ENCODE results near the gene RARRES2.
A peak's percentile ranks its signal among the peaks of the same experiment; 100 is the strongest.
"Not testable (repeated sequence)": the region's sequence is repeated elsewhere in the genome, so short reads cannot be mapped to it uniquely, and the experiment has no call there.

RARRES2 gene

GRCh38 chr7:150317748-150318444 lies 23.5 kb downstream of the RARRES2 start:
- DNase-seq (ENCODE audit: low read depth), result peak; percentile 80

GRCh38 chr7:150316987-150317386 lies 24.4 kb downstream of the RARRES2 start:
- not testable (repeated sequence) for DNase-seq (ENCODE audit: low read depth)

DNA sequence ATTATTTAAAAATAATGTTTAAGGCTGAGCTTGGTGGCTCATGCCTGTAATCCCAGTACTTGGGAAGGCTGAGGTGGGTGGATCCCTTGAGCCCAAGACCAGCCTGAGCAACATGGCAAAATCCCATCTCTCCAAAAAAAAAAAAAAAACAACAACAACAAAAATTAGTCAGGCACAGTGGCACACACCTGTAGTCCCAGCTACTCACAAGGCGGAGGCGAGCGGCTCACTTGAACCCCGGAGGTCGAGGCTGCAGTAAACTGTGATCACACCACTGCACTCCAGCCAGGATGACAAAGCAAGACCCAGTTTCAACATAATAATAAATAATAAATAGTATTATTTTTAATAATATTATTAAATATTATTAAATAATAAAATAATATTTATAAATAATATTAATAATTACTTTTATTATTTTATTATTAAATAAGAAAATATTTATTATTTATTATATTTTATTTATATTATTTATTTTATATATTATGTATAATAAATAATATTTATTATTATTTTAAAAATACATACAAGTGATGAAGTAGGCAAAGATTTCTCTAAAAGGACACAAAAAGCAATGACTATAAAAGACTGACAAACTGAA lies 26.7 kb downstream of the RARRES2 start:
- no peak for DNase-seq (ENCODE audit: low read depth)

DNA sequence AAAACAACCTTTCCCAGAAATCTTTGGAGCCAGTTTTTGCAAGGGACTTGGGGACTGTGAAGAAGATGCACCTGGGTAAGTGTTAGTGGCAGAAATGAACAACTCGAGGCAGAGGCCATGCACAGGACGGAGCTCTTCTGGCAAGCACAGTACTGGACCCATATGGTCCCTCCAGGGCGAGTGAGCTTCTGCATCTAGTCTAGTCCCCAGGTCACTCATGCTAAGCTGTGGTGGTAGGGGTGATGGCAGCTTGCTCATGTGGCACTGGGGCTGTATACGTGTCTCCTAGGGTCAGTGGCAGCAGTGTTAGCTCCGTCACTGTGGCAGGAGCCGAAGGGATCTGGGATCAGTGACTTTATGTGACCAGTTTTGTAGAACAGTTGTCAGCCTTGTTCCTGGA lies 27.6 kb downstream of the RARRES2 start:
- no peak for DNase-seq (ENCODE audit: low read depth)

DNA sequence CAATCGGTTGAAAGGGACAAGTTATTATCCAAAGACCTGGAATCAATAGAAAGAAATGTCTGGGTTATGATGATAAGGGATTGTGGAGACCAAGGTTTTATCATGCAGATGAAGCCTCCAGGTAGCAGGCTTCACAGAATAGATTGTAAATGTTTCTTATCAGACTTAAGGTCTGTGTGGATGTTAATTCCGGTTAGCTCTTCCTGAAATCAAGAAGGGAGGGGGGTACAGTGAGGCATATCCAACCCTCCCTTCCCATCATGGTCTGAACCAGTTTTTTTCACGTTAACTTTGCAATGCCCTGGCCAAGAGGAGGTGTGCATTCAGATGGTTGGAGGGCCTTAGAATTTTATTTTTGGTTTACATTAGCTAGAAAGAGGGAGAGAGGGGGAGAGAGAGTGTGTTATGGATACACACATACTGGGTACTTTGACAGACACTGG lies 28.0 kb downstream of the RARRES2 start:
- DNase-seq (ENCODE audit: low read depth), result no peak

DNA sequence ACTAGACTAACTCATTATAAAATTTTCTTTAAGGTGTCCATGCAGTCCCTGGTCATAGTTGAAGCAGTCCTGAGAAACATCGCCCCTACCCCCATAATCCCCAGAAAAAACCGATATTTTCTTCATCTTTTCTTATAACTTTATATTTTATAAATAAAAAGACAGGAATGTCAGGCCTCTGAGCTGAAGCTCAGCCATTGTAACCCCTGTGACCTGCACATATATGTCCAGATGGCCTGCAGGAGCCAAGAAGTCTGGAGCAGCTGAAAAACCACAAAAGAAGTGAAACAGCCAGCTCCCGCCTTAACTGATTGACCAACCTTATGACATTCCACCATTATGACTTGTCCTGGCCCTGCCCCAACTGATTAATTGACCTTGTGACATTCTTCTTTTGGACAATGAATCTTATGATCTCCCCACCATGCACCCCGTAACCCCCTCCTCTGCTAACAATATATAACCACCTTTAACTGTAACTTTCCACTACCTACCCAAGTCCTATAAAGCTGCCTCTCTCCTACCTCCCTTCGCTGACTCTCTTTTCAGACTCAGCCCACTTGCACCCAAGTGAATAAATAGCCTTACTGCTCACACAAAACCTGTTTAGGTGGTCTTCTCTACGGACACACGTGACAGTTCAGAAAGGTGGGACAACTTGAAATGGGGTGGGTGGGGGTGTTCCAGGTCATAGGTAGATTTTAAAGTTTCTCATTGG lies 28.6 kb downstream of the RARRES2 start:
- DNase-seq (ENCODE audit: low read depth), result peak; percentile 57

DNA sequence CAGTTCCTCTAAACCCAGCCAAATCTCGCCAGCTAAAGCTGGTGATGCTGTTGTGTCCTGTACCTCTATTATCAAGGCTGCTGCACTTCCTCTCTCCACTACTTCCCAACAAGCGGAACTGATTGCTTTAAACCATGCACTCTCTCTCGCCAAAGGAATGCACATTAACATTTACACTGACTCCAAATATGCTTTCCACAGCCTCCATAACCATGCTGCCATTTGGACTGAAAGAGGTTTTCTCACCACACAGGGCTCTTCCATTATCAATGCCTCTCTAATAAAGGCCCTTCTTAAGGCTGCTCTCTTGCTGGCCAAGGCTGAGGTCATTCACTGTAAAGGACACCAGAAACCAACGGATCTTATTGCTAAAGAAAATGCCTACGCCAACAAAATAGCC lies 29.7 kb downstream of the RARRES2 start:
- no peak for DNase-seq (ENCODE audit: low read depth)

- DNase-seq (ENCODE audit: low read depth), result no peak
Observed at GRCh38 chr7:150311146-150311545, 30.3 kb downstream of the RARRES2 start.

GRCh38 chr7:150308575-150308974 lies 32.9 kb downstream of the RARRES2 start:
- DNase-seq (ENCODE audit: low read depth), result no peak

GRCh38 chr7:150307904-150308303 lies 33.5 kb downstream of the RARRES2 start:
- no peak for DNase-seq (ENCODE audit: low read depth)

DNA sequence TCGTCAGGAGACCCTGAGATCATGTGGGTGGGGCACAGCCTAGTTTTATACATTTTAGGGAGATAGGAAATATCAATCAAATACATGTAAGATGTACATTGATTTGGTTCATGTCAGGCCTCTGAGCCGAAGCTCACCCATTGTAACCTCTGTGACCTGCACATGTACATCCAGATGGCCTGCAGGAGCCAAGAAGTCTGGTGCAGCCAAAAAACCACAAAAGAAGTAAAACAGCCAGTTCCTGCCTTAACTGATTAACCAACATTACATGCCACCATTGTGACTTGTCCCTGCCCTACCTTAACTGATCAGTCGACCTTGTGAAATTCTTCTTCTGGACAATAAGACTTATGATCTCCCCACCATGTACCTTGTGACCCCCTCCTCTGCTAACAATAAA lies 34.3 kb downstream of the RARRES2 start:
- no peak for DNase-seq (ENCODE audit: low read depth)

DNA sequence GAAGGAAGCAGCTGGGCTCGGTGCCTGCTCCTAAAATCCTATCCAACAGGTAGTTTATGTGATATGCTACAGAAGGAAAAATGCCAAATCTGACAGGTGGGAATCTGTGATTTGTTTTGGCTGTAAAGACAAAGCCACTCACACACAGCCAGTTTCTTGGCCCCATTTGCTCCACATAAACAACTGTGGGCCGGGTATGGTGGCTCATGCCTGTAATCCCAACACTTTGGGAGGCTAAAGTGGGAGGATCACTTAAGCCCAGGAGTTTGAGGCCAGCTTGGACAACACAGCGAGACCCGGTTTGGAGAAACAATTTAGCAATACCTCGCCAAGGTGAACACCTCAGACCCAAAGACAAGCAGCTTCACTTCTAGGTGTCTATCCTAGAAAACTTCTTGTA lies 35.1 kb downstream of the RARRES2 start:
- not testable (repeated sequence) for DNase-seq (ENCODE audit: low read depth)

DNA sequence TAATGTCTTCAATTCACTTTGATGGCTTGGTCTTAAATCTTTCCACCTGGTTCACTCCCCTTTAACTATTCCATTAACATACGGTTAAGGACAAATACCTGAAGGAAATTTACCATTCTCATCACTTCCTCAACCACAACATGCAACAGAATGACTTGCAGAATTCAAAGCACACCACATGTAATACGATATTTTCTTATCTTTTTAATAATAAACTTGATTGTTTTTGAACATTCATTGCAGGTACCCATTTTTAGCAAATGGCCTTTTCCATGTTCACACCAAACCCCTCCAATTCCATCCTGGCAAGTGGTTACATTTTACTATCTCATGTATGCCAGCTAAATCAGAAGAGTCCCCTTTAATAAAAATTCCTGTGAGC lies 35.5 kb downstream of the RARRES2 start:
- DNase-seq (ENCODE audit: low read depth), result not testable (repeated sequence)

- DNase-seq (ENCODE audit: low read depth), result not testable (repeated sequence)
Observed at GRCh38 chr7:150305259-150305902, 36.0 kb downstream of the RARRES2 start.

DNA sequence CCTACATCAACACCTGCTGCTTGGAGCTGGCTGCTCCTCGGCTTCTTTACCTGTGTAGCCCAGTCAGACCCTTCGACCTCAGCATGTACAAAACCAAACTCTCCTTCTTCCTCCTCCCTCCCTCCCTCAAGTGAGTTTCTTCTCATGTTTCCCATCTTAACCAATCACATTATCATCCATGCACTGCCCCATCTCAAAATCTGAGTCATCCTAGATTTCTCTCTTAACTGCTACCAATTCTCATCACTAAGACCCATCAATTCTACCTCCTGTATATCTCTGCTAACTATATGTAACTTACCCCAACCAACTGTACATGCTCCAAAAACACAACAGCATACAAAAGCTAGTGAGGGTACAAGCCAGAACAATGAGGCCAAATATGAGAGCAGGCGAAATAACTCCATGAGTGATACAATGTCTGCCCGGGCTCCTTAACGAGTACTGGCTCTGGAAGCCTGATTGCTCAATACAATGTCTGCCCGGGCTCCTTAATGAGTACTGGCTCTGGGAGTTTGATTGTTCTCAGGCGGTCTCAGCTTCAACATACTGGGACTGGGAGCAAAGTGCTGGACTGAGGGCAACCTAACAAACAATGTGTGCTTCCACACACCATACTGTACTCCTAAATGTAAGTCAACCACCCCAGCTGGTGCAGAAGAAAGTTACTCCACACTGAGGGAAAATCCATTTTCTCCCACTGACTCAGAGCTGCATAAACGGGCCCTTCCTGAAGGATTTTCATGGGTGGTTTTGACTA lies 36.8 kb downstream of the RARRES2 start:
- not testable (repeated sequence) for DNase-seq (ENCODE audit: low read depth)

GRCh38 chr7:150302908-150303310 lies 38.5 kb downstream of the RARRES2 start:
- peak; percentile 36 for DNase-seq (ENCODE audit: low read depth)

DNA sequence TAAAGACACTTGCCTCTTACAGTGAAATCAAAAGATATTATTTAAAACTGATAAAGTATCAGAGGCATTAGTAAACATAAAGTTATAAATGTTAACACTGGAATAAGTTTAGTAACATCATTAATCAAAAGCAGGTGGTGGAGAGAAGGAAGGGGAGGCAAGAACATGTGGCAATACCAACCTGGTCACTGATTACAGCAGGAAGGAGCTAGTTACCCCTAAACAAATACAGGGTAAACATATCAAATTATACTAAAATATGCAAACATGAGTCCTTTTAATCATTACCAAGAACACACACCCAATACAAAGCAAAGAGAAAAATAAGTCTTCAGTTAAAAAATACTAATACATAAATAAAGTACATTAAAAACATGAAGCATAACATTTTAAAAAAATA lies 43.5 kb downstream of the RARRES2 start:
- not testable (repeated sequence) for DNase-seq (ENCODE audit: low read depth)

GRCh38 chr7:150296802-150297201 lies 44.6 kb downstream of the RARRES2 start:
- not testable (repeated sequence) for DNase-seq (ENCODE audit: low read depth)

DNA sequence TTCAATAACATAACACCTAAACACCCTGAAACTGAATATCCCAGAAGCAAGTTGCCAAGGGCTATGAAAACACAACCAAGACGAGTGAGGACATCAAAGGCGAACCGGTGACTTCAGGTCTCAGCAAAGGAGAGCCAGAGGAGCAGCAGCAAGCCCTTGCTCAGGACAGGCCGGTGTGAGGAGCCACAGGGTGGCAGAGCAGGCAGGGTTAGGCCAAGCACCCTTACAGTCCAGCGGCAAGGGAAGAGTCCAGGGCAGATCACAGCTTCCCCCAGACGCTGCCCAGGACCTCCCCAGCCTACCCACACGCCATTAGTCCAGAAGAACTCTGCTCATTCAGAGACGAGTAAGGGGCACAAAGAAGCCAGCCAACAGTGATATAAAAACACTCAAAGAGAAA lies 45.8 kb downstream of the RARRES2 start:
- DNase-seq (ENCODE audit: low read depth), result not testable (repeated sequence)

GRCh38 chr7:150295027-150295426 lies 46.4 kb downstream of the RARRES2 start:
- not testable (repeated sequence) for DNase-seq (ENCODE audit: low read depth)

GRCh38 chr7:150290317-150290716 lies 51.1 kb downstream of the RARRES2 start:
- not testable (repeated sequence) for DNase-seq (ENCODE audit: low read depth)

DNA sequence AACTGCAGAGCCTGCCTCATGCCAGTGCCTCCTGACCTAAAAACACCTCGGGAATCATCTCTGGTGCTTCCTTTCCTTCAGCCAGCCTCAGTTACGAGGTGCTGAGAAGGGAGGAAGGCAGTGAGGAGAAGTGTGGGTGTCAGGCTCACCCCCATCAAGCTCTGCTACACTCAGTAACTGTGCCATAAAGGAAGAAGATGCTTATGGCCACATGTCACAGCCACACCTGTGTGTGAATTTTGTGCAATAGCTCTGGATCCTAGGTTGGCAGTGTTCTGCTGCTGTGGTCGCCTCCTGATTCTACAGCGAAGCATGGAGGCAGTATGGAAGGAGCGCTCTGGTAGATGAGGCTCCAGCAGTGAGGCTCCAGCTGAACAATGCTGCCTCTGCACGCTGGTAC lies 52.6 kb downstream of the RARRES2 start:
- DNase-seq (ENCODE audit: low read depth), result not testable (repeated sequence)
